GM12801 (cell line): Measurements from ENCODE around the gene BATF2.

Source experiments
- CTCF ChIP-seq: IDR thresholded peaks from one replicate; pipeline ENCODE4 v1.5.1; 2011; ENCODE audit warnings: control low read depth; ENCODE audit not compliant: insufficient read length; ENCODE audit errors: extremely low read depth

BATF2 gene

GRCh38 chr11:65021003-65021402, 24.2 kb upstream of the BATF2 start:
- no peak for TF ChIP-seq CTCF

DNA sequence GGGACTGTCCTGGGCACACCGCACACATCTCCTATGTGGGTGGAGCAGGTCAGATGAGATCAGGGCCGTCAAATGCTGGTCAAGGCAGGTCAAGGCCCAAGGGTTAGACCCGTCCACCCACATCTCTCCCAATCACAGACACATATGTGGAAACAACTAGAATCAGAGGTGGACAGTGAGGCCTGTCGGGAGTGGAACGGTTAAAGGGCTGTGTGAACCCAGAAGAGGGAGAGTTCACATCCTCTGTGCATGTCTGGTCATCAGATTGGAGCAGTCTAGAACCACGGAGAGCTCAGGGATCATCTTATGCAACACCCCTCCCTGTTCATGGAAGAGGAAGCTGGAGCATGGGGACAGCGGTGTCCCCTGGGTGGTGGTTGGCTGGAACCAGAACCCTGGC, 23.1 kb upstream of the BATF2 start:
- no peak for TF ChIP-seq CTCF

GRCh38 chr11:65017937-65018336, 21.2 kb upstream of the BATF2 start:
- no peak for TF ChIP-seq CTCF

DNA sequence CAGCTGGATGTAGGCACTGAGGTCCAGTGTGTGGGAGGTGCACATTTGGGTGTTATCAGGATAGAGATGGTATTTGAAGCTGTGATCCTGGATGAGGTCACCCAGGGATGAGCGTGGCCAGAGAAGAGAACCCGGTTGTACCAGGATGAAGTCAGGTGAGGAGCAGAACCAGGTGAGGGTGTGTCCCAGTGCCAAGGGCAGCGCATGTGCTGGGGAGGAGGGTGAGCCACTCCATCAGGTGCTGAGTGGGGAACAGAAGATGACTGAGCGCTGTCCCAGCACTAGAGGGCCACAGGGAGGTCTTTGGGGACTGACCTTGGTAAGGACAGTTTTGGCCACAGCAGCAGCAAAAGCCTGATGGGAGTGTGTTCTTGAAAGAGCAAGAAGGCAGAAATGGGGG, 19.9 kb upstream of the BATF2 start:
- TF ChIP-seq CTCF = no peak

- TF ChIP-seq CTCF = no peak
Measured at GRCh38 chr11:65014726-65015227, 18.0 kb upstream of the BATF2 start.

GRCh38 chr11:65013888-65014725, 17.3 kb upstream of the BATF2 start, which contains the start of gene ARL2:
Gene ARL2, plus strand, starts transcription at chr11:65014160. Its CDS starts 48 bp downstream, at chr11:65014208.
- TF ChIP-seq CTCF = no peak

GRCh38 chr11:65013130-65013887, 16.5 kb upstream of the BATF2 start:
- TF ChIP-seq CTCF = no peak
